Brain microvascular endothelial cell (primary cell): Measurements from ENCODE around the gene MYMK.

Source experiments
- DNase-seq: peaks from one replicate; pipeline ENCODE4 v3.0.0-alpha.2; 2020
- H3K27ac ChIP-seq: fragments of 250-450 bp; sonication (Bioruptor Pico); 2 replicates; pipeline ENCODE4 v1.5.1; 2020; ENCODE audit warnings: mild to moderate bottlenecking, moderate library complexity
- H3K27me3 ChIP-seq: fragments of 250-450 bp; sonication (Bioruptor Pico); replicated peaks from 2 replicates; pipeline ENCODE4 v1.5.1; 2020; ENCODE audit warnings: mild to moderate bottlenecking
- H3K36me3 ChIP-seq: fragments of 250-450 bp; sonication (Bioruptor Pico); replicated peaks from 2 replicates; pipeline ENCODE4 v1.5.1; 2020; ENCODE audit warnings: mild to moderate bottlenecking
- H3K4me3 ChIP-seq: 2 replicates; pipeline ENCODE4 v1.5.1; 2011; ENCODE audit warnings: low read depth, mild to moderate bottlenecking, control low read depth, low read length, moderate library complexity
- CTCF ChIP-seq: IDR thresholded peaks from 2 replicates; pipeline ENCODE4 v1.5.1; 2011; ENCODE audit warnings: low read depth, mild to moderate bottlenecking, moderate library complexity, low read length, control low read depth, inconsistent platforms; ENCODE audit errors: missing control alignments
- in situ Hi-C: cut with HindIII; loops from 2 replicates; pipeline ENCODE4 v1.10.0; 2017; ENCODE audit warnings: low sequenced_read_pairs, low pct_ligation_motif_present

Gene MYMK

GRCh38 chr9:133511607-133512006, 13.2 kb downstream of the MYMK start:
- DNase-seq, result no peak
- Histone ChIP-seq H3K27ac (no peak overlapping the region), H3K36me3 (no peaks in the 10 kb centered on the region), H3K4me3 (no peak overlapping the region), H3K27me3 (no peaks in the 10 kb centered on the region)
- no peak for TF ChIP-seq CTCF
- in situ Hi-C loops, result no loop called here

GRCh38 chr9:133510926-133511505, 13.7 kb downstream of the MYMK start:
- Histone ChIP-seq H3K27me3 (no peaks in the 10 kb centered on the region), H3K4me3 (no peak overlapping the region), H3K27ac (no peak overlapping the region), H3K36me3 (no peaks in the 10 kb centered on the region)
- no peak for TF ChIP-seq CTCF
- DNase-seq, result no peak
- in situ Hi-C loops, result no loop called here

- in situ Hi-C loops, result no loop called here
- H3K27me3 ChIP-seq, result no peaks in the 10 kb centered on the region
- TF ChIP-seq CTCF, result no peak
- no peaks in the 10 kb centered on the region for H3K36me3 ChIP-seq
- DNase-seq, result no peak
- no peak overlapping the region for H3K27ac ChIP-seq
- no peak overlapping the region for H3K4me3 ChIP-seq
Observed at GRCh38 chr9:133509179-133510083, 15.3 kb downstream of the MYMK start.

- no peak overlapping the region for H3K27ac ChIP-seq
- H3K36me3 ChIP-seq, result no peaks in the 10 kb centered on the region
- in situ Hi-C loops, result no loop called here
- TF ChIP-seq CTCF, result no peak
- no peak overlapping the region for H3K4me3 ChIP-seq
- DNase-seq, result no peak
- H3K27me3 ChIP-seq, result no peaks in the 10 kb centered on the region
Observed at GRCh38 chr9:133508046-133508445, 16.7 kb downstream of the MYMK start.

- Histone ChIP-seq H3K27me3 (no peaks in the 10 kb centered on the region), H3K36me3 (no peaks in the 10 kb centered on the region), H3K27ac (no peak overlapping the region), H3K4me3 (no peak overlapping the region)
- in situ Hi-C loops, result no loop called here
- TF ChIP-seq CTCF, result no peak
- no peak for DNase-seq
Observed at GRCh38 chr9:133507246-133507965, 17.4 kb downstream of the MYMK start.
